HG03108 (cell line): ENCODE measurements around the gene MCTP2.
"Not testable (repeated sequence)": the region's sequence is repeated elsewhere in the genome, so short reads cannot be mapped to it uniquely, and the experiment has no call there.

Experiments
- ATAC-seq: cut with Tn5 transposase; IDR thresholded peaks from one replicate; pipeline ENCODE4 v1.9.1; 2021; ENCODE audit warnings: moderate library complexity; ENCODE audit not compliant: unreplicated experiment

The MCTP2 gene

GRCh38 chr15:94445566-94446160 is 214.3 kb downstream of the MCTP2 start:
- ATAC-seq, result no peak

DNA sequence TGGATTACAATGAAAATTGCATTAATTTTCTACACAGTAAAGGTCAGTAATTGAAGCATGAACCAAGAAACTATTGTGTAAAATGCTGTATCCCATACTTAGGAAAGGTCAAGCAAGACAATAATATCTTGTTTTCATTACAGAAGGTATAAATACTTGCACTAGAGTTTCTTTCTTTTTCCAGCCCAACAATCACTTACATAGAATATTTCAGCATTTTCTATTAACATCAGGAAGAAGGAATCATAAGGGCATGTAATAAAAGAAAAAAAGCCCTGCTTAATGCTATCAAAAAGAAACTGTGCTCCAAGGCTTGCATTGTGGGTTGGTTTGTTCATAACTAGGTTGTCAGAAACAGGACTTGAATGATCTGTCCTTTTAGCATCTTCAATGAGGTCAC is 215.1 kb downstream of the MCTP2 start:
- no peak for ATAC-seq

GRCh38 chr15:94451466-94451865 is 220.1 kb downstream of the MCTP2 start:
- no peak for ATAC-seq

- no peak for ATAC-seq
These were observed 222.0 kb downstream of the MCTP2 start for GRCh38 chr15:94453227-94453988.

DNA sequence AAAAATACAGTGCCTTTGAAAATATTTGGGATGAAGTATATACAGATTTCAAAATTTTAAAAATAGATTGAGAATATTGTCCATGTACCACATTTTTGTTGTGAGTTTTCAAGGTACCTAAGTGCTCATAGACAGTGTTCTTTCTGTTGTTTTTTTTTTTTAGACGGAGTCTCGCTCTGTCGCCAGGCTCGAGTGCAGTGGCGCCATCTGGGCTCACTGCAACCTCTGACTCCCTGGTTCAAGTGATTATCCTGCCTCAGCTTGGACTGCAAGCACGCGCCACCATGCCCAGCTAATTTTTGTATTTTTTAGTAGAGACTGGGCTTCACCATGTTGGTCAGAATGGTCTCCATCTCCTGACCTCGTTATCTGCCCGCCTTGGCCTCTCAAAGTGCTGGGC is 223.9 kb downstream of the MCTP2 start:
- ATAC-seq, result no peak

DNA sequence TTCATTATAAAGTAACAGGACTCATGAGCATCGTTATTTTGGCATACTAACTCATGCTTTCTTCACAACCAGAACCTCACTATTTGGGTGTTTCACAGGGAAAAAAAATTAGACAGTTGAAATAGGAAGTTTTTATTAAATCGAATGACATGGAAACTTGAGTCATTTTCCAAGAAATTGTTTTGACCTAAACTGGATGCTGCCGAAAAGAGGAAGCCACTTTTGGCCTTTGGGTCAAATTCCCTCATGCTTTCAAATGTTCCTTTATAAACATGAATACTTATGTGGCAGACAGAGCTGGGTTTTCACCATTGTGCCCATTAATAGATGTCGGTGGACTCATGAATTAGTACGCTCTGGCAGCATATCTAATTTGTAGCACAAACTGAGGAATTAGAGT is 224.9 kb downstream of the MCTP2 start:
- ATAC-seq, result no peak

- ATAC-seq, result no peak
These were observed 226.3 kb downstream of the MCTP2 start for GRCh38 chr15:94457661-94458060.

- no peak for ATAC-seq
These were observed 229.3 kb downstream of the MCTP2 start for GRCh38 chr15:94460624-94461023.

- no peak for ATAC-seq
These were observed 235.7 kb downstream of the MCTP2 start for GRCh38 chr15:94467034-94467433.

DNA sequence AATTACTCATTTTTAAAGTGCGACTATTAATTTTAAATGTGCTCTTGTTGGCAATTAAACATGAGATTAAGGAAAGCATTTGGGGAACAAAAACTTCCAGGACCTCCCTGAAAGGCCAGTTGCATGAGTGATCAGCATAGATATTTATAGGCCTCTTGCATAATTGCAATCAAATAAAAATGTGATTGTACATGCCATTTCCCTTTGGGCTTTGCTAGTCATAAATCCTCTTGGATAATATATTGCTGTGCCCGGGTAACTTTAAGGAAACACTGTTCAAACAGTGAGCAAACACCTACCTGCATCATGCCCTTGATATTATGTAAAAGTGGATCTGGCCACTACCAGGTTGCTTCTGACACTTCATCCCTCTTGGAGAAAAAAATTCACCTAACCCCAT is 239.1 kb downstream of the MCTP2 start:
- no peak for ATAC-seq

- no peak for ATAC-seq
These were observed 245.3 kb downstream of the MCTP2 start for GRCh38 chr15:94476686-94477085.

DNA sequence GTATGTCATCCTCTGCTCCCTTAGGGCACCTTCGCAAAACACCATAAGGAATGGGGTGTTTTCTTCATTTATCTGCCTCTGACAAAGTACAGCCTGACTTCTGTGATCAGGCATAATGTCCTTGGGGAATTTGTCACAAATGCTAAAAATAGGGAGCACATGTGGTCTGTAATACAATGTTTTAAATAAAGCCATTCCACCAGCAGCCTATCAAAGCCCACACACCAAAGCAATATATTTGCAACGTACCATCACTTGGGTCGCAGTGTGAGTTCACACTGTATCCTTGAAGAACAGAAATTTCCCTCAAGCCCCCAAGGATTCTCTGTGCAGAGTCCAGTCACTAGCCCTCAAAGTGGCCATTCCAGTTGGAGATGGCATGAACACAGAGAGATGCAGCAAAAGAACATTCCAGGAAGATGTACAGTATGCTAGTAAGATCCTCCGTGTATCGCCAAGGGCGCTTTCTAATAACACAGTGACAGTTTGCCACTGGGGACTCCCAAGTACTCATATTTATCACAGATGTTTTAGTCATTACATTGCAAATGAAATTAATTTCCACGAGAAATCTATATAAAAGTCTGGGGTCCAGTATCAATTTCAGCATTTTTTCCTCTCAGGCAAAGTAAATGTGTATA is 246.7 kb downstream of the MCTP2 start:
- no peak for ATAC-seq

- no peak for ATAC-seq
These were observed 247.4 kb downstream of the MCTP2 start for GRCh38 chr15:94478763-94479162.

GRCh38 chr15:94480289-94480834 is 249.0 kb downstream of the MCTP2 start:
- ATAC-seq, result no peak

- no peak for ATAC-seq
These were observed 253.9 kb downstream of the MCTP2 start for GRCh38 chr15:94485148-94485719.

- ATAC-seq, result no peak
These were observed 256.3 kb downstream of the MCTP2 start for GRCh38 chr15:94487635-94488034.

GRCh38 chr15:94493176-94493575 is 261.8 kb downstream of the MCTP2 start:
- no peak for ATAC-seq

- not testable (repeated sequence) for ATAC-seq
These were observed 262.2 kb downstream of the MCTP2 start for GRCh38 chr15:94493586-94493985.

DNA sequence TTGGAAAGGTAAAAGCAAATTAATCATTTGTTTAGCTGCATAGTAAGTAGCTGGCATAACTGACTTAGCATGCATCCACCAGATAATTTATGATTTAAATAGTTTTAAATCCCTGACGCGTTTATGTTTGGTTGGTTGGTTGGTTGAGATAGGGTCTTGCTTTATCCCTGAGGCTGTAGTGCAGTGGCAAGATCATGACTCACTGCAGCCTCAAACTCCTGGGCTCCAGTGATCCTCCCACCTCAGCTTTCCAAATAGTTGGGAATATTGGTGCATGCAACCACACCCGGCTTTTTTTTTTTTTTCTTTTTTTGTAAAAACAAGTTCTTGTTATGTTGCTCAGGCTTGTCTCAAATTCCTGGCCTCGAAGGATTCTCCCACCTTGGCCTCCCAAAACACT is 263.4 kb downstream of the MCTP2 start:
- no peak for ATAC-seq

DNA sequence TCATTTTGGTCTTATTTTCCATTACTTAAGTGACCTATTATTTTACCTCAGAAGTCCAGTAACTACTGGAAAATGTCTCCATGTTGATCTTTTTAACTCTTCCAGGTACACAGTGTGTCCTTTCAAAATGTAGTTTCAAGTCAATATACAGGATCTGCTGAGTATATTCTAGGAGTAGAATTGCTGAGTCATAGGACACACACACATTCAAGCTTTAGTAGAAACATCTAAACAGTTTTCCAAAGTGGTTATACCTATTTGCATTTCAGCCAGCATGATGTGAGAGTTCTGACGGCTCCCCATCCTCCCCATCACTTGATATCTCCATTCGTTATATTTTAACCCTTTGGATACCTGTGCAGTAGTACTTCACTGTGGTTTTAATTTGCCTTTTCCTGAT is 271.9 kb downstream of the MCTP2 start:
- no peak for ATAC-seq

DNA sequence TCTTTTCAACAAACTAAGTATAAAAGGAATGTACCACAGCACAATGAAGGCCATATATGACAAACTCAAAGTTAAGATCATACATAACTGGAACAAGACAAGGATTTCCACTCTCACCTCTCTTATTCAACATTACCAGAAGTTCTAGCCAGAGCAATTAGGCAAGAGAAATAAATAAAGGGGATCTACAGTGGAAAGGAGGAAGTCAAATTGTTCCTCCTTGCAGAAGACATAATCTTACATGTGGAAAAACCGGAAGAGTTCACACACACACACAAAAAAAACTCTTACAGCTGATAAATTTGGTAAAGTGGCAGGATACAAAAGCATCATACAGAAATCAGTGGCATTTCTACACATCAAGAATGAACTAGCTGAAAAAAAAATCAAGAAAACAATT is 277.9 kb downstream of the MCTP2 start:
- no peak for ATAC-seq

GRCh38 chr15:94522125-94522524 is 290.8 kb downstream of the MCTP2 start:
- ATAC-seq, result no peak
